ENCODE data around the gene SHFL.
A peak's percentile ranks its signal among the peaks of the same experiment; 100 is the strongest.

SHFL gene

GRCh38 chr19:10091895-10092641 is 6.0 kb downstream of the SHFL start:
- no peak overlapping the region for H3K4me3 ChIP-seq (ENCODE audit: low read depth, low read length)
- in situ Hi-C loops (cut with HindIII; ENCODE audit: low sequenced_read_pairs): no loop called here
- TF ChIP-seq CTCF (IDR thresholded peaks at IDR 0.05; ENCODE audit: low read depth, low read length): no peak
- no peak for DNase-seq (ENCODE audit: low read depth, low spot score)

GRCh38 chr19:10092648-10093294 is 6.7 kb downstream of the SHFL start:
- no peak for DNase-seq (ENCODE audit: low read depth, low spot score)
- no peak for TF ChIP-seq CTCF (IDR thresholded peaks at IDR 0.05; ENCODE audit: low read depth, low read length)
- in situ Hi-C loops (cut with HindIII; ENCODE audit: low sequenced_read_pairs): no loop called here
- H3K4me3 ChIP-seq (ENCODE audit: low read depth, low read length): no peak overlapping the region

GRCh38 chr19:10093295-10094186 is 7.4 kb downstream of the SHFL start:
- in situ Hi-C loops (cut with HindIII; ENCODE audit: low sequenced_read_pairs): no loop called here
- no peak for DNase-seq (ENCODE audit: low read depth, low spot score)
- no peak overlapping the region for H3K4me3 ChIP-seq (ENCODE audit: low read depth, low read length)
- TF ChIP-seq CTCF (IDR thresholded peaks at IDR 0.05; ENCODE audit: low read depth, low read length): no peak

GRCh38 chr19:10095622-10095947 is 9.5 kb downstream of the SHFL start:
- no peak overlapping the region for H3K4me3 ChIP-seq (ENCODE audit: low read depth, low read length)
- TF ChIP-seq CTCF (IDR thresholded peaks at IDR 0.05; ENCODE audit: low read depth, low read length): no peak
- in situ Hi-C loops (cut with HindIII; ENCODE audit: low sequenced_read_pairs): no loop called here
- no peak for DNase-seq (ENCODE audit: low read depth, low spot score)

GRCh38 chr19:10095948-10096614 is 10.0 kb downstream of the SHFL start:
- H3K4me3 ChIP-seq (ENCODE audit: low read depth, low read length): peak overlapping the region; percentile 6
- TF ChIP-seq CTCF (IDR thresholded peaks at IDR 0.05; ENCODE audit: low read depth, low read length): no peak
- in situ Hi-C loops (cut with HindIII; ENCODE audit: low sequenced_read_pairs): no loop called here
- DNase-seq (ENCODE audit: low read depth, low spot score): peak; percentile 85

- in situ Hi-C loops (cut with HindIII; ENCODE audit: low sequenced_read_pairs): no loop called here
- TF ChIP-seq CTCF (IDR thresholded peaks at IDR 0.05; ENCODE audit: low read depth, low read length): no peak
- H3K4me3 ChIP-seq (ENCODE audit: low read depth, low read length): peak overlapping the region; percentile 6
- no peak for DNase-seq (ENCODE audit: low read depth, low spot score)
These were observed 10.5 kb downstream of the SHFL start for GRCh38 chr19:10096615-10096963.

Data from astrocyte of the spinal cord (primary cell).